ENCODE results near the gene BOK.

GRCh38 chr2:241567776-241568175, 9.2 kb downstream of the BOK start:
- TF ChIP-seq SP4 (CRISPR knock-in tag; IDR thresholded peaks at IDR 0.05) (no peak), FOXA3 (CRISPR knock-in tag; IDR thresholded peaks at IDR 0.05) (no peak), CSRNP1 (CRISPR knock-in tag; IDR thresholded peaks at IDR 0.05) (no peak), NR2F1 (CRISPR knock-in tag; IDR thresholded peaks at IDR 0.05) (no peak), BCL6 (CRISPR knock-in tag; IDR thresholded peaks at IDR 0.05) (no peak), CTCF (CRISPR knock-in tag; IDR thresholded peaks at IDR 0.05) (no peak), TCF7 (IDR thresholded peaks at IDR 0.05; ENCODE audit: low read depth) (no peak), HINFP (CRISPR knock-in tag; IDR thresholded peaks at IDR 0.05; ENCODE audit: low read depth) (no peak), ZNF672 (CRISPR knock-in tag; IDR thresholded peaks at IDR 0.05) (no peak), ZNF407 (CRISPR knock-in tag; IDR thresholded peaks at IDR 0.05; ENCODE audit: not compliant biosample characterization) (no peak), ARID5B (CRISPR knock-in tag; IDR thresholded peaks at IDR 0.05) (no peak), KDM1A (CRISPR knock-in tag; IDR thresholded peaks at IDR 0.05) (no peak)
